K562 (cell line): ENCODE data around the gene IQSEC3. TPM values are rescaled to one million over a fixed set of nuclear protein-coding genes. Genes with fewer than 3 reads are reported as not detected.

Experiments used
- ATAC-seq: fragments of 200-7000 bp; cut with Tn5 transposase; 3 replicates; pipeline ENCODE4 v1.9.1; 2020; ENCODE audit warnings: moderate library complexity
- BruUV-seq: library from RNA; stranded (reverse); fragments of 400-500 nt; replicated peaks from 2 replicates; lab custom pipeline; 2021; lab: Mats Ljungman, UMichigan
- CTCF ChIA-PET: fragments of 300-600 bp; formaldehyde crosslinking; extraction: SDS; loops from one replicate; lab custom pipeline; 2021; ENCODE audit warnings: low intra/inter-chr PET ratio; lab: Yijun Ruan, JAX
- POLR2A ChIA-PET: fragments of 300-600, 350-650 bp; sonication (Branson Sonifier 250); formaldehyde crosslinking; extraction: SDS; loops from one replicate; lab custom pipeline; 2021; ENCODE audit warnings: antibody characterized with exemption, inconsistent platforms; lab: Yijun Ruan, JAX
- DNase-seq, 4 experiments: peaks; one replicate each; pipeline versions ENCODE4 v3.0.0 to v3.0.0-alpha.2; 2011 to 2018; ENCODE audit warnings: low spot score in 3 of 4, mixed read lengths in 3 of 4; ENCODE audit errors: extremely low read depth in 1 of 4
- FAIRE-seq: peaks from 2 replicates; lab custom pipeline; 2011; peaks lifted over from hg19 to GRCh38; lab: Jason Lieb, UNC
- H2AFZ ChIP-seq: 2 replicates; pipeline ENCODE4 v1.6.0; 2011; ENCODE audit warnings: low read depth, low read length, control low read depth, inconsistent platforms
- H3K27ac ChIP-seq: fragments of 200-600 bp; 3 replicates; pipeline ENCODE4 v1.8.0; 2011; ENCODE audit warnings: low read depth, mild to moderate bottlenecking, control low read depth, inconsistent platforms, low read length, moderate library complexity, mixed read lengths; ENCODE audit errors: extremely low read depth
- H3K27me3 ChIP-seq, 2 experiments: fragments of 300-600 bp in 1 of 2; 2 replicates in 1 of 2; 3 replicates in 1 of 2; pipeline versions ENCODE4 v1.6.0 to v1.8.0; 2011; ENCODE audit warnings: inconsistent platforms in 2 of 2, low read length in 2 of 2, mild to moderate bottlenecking in 1 of 2, mixed read lengths in 1 of 2, moderate library complexity in 1 of 2; ENCODE audit not compliant: control insufficient read depth in 2 of 2, insufficient read depth in 2 of 2
- H3K36me3 ChIP-seq: fragments of 300-600 bp; 3 replicates; pipeline ENCODE4 v1.8.0; 2011; ENCODE audit warnings: mild to moderate bottlenecking, low read length, inconsistent platforms; ENCODE audit not compliant: control insufficient read depth, insufficient read depth
- H3K4me1 ChIP-seq, 2 experiments: fragments of 200-600 bp in 1 of 2; replicated peaks in 1 of 2; 2 replicates in 1 of 2; 3 replicates in 1 of 2; pipeline versions ENCODE4 v1.5.1 to v1.8.0; 2011; ENCODE audit warnings: inconsistent platforms in 2 of 2, low read length in 2 of 2, mild to moderate bottlenecking in 1 of 2, mixed read lengths in 1 of 2, moderate library complexity in 1 of 2; ENCODE audit not compliant: control insufficient read depth in 2 of 2, insufficient read depth in 2 of 2
- H3K4me2 ChIP-seq: 2 replicates; pipeline ENCODE4 v1.6.1; 2011; ENCODE audit warnings: low read length, control low read depth, inconsistent platforms, mixed read lengths; ENCODE audit not compliant: insufficient read depth
- H3K4me3 ChIP-seq: fragments of 200-600 bp; sonication (generic), shearing (Covaris generic); 2 replicates; pipeline ENCODE4 v1.5.1; 2016; ENCODE audit warnings: control low read depth, inconsistent platforms
- H3K79me2 ChIP-seq: fragments of 200-600 bp; 3 replicates; pipeline ENCODE4 v1.8.0; 2011; ENCODE audit warnings: low read length, inconsistent platforms; ENCODE audit not compliant: control insufficient read depth, insufficient read depth
- H3K9ac ChIP-seq, 2 experiments: 2 replicates each; pipeline versions ENCODE4 v1.6.0 to v1.6.1; 2011; ENCODE audit warnings: low read depth in 2 of 2, low read length in 2 of 2, control low read depth in 1 of 2, inconsistent platforms in 1 of 2, mild to moderate bottlenecking in 1 of 2, mixed read lengths in 1 of 2; ENCODE audit not compliant: insufficient read depth in 1 of 2
- H3K9me1 ChIP-seq: one replicate; pipeline ENCODE4 v1.6.0; 2011; ENCODE audit warnings: inconsistent platforms, mild to moderate bottlenecking, low read length, moderate library complexity; ENCODE audit not compliant: control insufficient read depth, insufficient read depth
- H3K9me3 ChIP-seq: replicated peaks from 2 replicates; pipeline ENCODE4 v1.5.1; 2011; ENCODE audit warnings: low read depth, low read length, inconsistent platforms; ENCODE audit not compliant: control insufficient read depth, insufficient read depth
- H4K20me1 ChIP-seq: replicated peaks from 2 replicates; pipeline ENCODE4 v1.6.1; 2011; ENCODE audit warnings: low read length, inconsistent platforms, mixed read lengths; ENCODE audit not compliant: control insufficient read depth, insufficient read depth
- ARHGAP35 ChIP-seq: fragments of 450-650 bp; IDR thresholded peaks from 2 replicates; pipeline ENCODE4 v1.6.1; 2018; ENCODE audit not compliant: partially characterized antibody
- HMG20B ChIP-seq: fragments of 250-450 bp; sonication (Bioruptor Pico); IDR thresholded peaks from 2 replicates; pipeline ENCODE4 v1.5.0; 2021; ENCODE audit warnings: mild to moderate bottlenecking
- RBM17 ChIP-seq: fragments of 200-400 bp; formaldehyde crosslinking; IDR thresholded peaks from 2 replicates; pipeline ENCODE4 v1.6.1; 2017; ENCODE audit warnings: low read depth, mild to moderate bottlenecking, low read length, borderline replicate concordance
- ZNF263 ChIP-seq: sonication (generic); formaldehyde crosslinking; IDR thresholded peaks from 2 replicates; pipeline ENCODE4 v1.8.0; 2022; ENCODE audit warnings: mild to moderate bottlenecking, missing genetic modification reagents, borderline replicate concordance
- ZNF354B ChIP-seq: fragments of 250-450 bp; sonication (Bioruptor Pico); IDR thresholded peaks from 2 replicates; pipeline ENCODE4 v1.4.0; 2020
- WGBS: fragments of 100-300 bp; shearing (Covaris generic); methylation state at CpG from one replicate; pipeline ENCODE4 v1.1.6; 2016; ENCODE audit warnings: low coverage, mixed read lengths; ENCODE audit not compliant: insufficient coverage; ENCODE audit errors: missing lambda C conversion rate; 5-methylcytosine and 5-hydroxymethylcytosine counted together
- in situ Hi-C: fragments of 300-500 bp; cut with MboI; formaldehyde crosslinking; loops from 4 replicates; pipeline ENCODE4 v1.15.0; 2018; ENCODE audit warnings: inconsistent platforms, mixed read lengths
- intact Hi-C: fragments of 100-400 bp; cut with micrococcal nuclease; formaldehyde crosslinking; loops from 2 replicates; pipeline ENCODE4 v1.14.2; 2022
- polyA plus RNA-seq, 8 experiments: library from polyadenylated mRNA; depleted of rRNA in 4 of 8; stranded (reverse) in 5 of 8; unstranded in 3 of 8; fragments of >200 nt; fragmentation: Nextera tagmentation in 2 of 8; fragmentation: Illumina TruSeq in 1 of 8; extraction: Ambion mirVana in 2 of 8; extraction: Trizol in 1 of 8; gene quantifications; 2 replicates each; pipeline versions ENCODE4 v1.2.1 to v1.2.3, GENCODE V29; 2011 to 2014; ENCODE audit warnings: inconsistent platforms in 1 of 8, missing spikeins in 1 of 8
- total RNA-seq, 7 experiments: library from RNA; depleted of rRNA in 6 of 7; stranded (reverse); fragments of >200 nt in 6 of 7; fragmentation: Illumina TruSeq in 2 of 7; extraction: Trizol in 2 of 7; gene quantifications; 2 replicates each; pipeline versions ENCODE4 v1.2.1 to v1.2.3, GENCODE V29; 2011 to 2021; ENCODE audit warnings: low replicate concordance in 1 of 7
- TF ChIP-seq, protein P1 (sequence below): fragments of 450-650 bp; IDR thresholded peaks from 2 replicates; pipeline ENCODE4 v1.6.1; 2018; ENCODE audit warnings: mild to moderate bottlenecking, low read depth; ENCODE audit not compliant: partially characterized antibody
- TF ChIP-seq, protein P2 (sequence below): fragments of 450-650 bp; IDR thresholded peaks from 2 replicates; pipeline ENCODE4 v1.6.1; 2016; ENCODE audit warnings: mild to moderate bottlenecking

IQSEC3 gene
- total and polyA plus RNA-seq, 9 of the 15 experiments (the other 6 are each of a cell fraction or from before 2014, with no cell fraction given): under 0.01 to 0.25 (median 0.08) TPM; not detected in 3

- TF ChIP-seq, protein P1, sequence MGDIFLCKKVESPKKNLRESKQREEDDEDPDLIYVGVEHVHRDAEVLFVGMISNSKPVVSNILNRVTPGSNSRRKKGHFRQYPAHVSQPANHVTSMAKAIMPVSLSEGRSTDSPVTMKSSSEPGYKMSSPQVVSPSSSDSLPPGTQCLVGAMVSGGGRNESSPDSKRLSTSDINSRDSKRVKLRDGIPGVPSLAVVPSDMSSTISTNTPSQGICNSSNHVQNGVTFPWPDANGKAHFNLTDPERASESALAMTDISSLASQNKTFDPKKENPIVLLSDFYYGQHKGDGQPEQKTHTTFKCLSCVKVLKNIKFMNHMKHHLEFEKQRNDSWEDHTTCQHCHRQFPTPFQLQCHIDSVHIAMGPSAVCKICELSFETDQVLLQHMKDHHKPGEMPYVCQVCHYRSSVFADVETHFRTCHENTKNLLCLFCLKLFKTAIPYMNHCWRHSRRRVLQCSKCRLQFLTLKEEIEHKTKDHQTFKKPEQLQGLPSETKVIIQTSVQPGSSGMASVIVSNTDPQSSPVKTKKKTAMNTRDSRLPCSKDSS: no peak
- TF ChIP-seq ARHGAP35: no peak
- no peak for TF ChIP-seq ZNF263 (CRISPR knock-in tag)
- TF ChIP-seq, protein P2, sequence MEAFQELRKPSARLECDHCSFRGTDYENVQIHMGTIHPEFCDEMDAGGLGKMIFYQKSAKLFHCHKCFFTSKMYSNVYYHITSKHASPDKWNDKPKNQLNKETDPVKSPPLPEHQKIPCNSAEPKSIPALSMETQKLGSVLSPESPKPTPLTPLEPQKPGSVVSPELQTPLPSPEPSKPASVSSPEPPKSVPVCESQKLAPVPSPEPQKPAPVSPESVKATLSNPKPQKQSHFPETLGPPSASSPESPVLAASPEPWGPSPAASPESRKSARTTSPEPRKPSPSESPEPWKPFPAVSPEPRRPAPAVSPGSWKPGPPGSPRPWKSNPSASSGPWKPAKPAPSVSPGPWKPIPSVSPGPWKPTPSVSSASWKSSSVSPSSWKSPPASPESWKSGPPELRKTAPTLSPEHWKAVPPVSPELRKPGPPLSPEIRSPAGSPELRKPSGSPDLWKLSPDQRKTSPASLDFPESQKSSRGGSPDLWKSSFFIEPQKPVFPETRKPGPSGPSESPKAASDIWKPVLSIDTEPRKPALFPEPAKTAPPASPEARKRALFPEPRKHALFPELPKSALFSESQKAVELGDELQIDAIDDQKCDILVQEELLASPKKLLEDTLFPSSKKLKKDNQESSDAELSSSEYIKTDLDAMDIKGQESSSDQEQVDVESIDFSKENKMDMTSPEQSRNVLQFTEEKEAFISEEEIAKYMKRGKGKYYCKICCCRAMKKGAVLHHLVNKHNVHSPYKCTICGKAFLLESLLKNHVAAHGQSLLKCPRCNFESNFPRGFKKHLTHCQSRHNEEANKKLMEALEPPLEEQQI: no peak
Observed at GRCh38 chr12:131008-131407, 64.4 kb downstream of the IQSEC3 start (continued).

DNA sequence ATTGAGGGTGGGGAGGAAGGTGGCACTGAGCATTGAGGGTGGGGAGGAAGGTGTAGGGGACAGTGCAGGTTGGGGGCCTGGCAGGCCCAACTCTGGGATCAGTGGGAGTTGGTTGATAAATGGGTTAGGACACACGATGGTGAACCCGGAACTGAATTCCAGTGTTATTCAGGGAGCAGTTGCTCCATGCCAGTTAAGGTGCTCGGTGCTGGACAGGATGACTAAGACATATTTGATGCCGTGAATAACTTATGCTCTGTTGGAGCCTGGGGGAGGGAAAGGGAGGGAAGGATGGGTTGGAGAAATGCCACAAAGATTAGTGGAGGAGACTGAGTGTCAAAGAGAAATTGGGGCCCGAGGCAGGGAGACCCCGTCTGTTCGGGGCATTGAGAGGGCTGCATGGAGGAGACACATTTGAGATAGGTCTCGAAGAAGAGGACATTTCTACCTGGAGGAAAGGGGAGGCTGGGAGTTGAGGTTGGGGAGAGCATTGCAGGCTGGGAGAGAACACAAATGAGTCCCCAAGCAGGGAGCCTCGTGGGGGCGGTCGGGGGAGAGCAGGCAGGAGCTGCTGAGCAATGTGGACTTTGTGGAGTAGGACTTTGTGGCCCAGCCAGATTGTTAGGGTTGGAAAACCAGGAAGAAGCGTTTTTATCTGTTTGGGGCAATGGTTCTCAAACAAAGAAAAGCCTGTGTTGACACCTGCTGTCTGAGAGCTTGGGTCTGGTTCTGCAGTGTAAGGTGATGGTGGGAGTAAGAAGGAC is 65.3 kb downstream of the IQSEC3 start:
- CTCF ChIA-PET: no interaction called here
- no peak for TF ChIP-seq HMG20B (CRISPR knock-in tag)
- no peak for TF ChIP-seq RBM17
- no peak for TF ChIP-seq ZNF354B (CRISPR knock-in tag)
- TF ChIP-seq, protein P1: no peak

More for the DNA sequence above, 65.3 kb downstream of the IQSEC3 start:
- H3K4me3 ChIP-seq: no peak overlapping the region
- POLR2A ChIA-PET: no interaction called here
- no peak overlapping the region for H3K9ac ChIP-seq
- ATAC-seq (no peak), DNase-seq (no peak), FAIRE-seq (no peak)
- no peaks in the 10 kb centered on the region for H3K36me3 ChIP-seq
- intact Hi-C loops (no loop called here), in situ Hi-C loops (no loop called here)
- peaks cover 0 to 6% of the 10 kb centered on the region in 2 experiments; a peak in 3 of 5 replicates for H3K4me1 ChIP-seq
- no peak overlapping the region for H3K27ac ChIP-seq
- 4% methylated on average over 11 of the region's 12 CpGs for WGBS
- no peak overlapping the region for H2AFZ ChIP-seq
- no peak overlapping the region for H3K4me2 ChIP-seq
- H3K9me1 ChIP-seq: no peaks in the 10 kb centered on the region
- no peaks in the 10 kb centered on the region for H3K79me2 ChIP-seq
- H3K9me3 ChIP-seq: no peaks in the 10 kb centered on the region
- no peaks in the 10 kb centered on the region for H4K20me1 ChIP-seq
- BruUV-seq: no TSS peak
- H3K27me3 ChIP-seq: peaks cover 0 to 33% of the 10 kb centered on the region in 2 experiments; a peak in 3 of 5 replicates
